HG03097 (cell line): ENCODE data around the gene FBP1.
"Not testable (repeated sequence)": the region's sequence is repeated elsewhere in the genome, so short reads cannot be mapped to it uniquely, and the experiment has no call there.

ENCODE experiments used
- ATAC-seq: cut with Tn5 transposase; IDR thresholded peaks from one replicate; pipeline ENCODE4 v1.9.1; 2021; ENCODE audit not compliant: unreplicated experiment, low FRiP score

FBP1 gene

GRCh38 chr9:94623253-94623652, 16.1 kb downstream of the FBP1 start:
- no peak for ATAC-seq

GRCh38 chr9:94622087-94622800, 17.1 kb downstream of the FBP1 start:
- ATAC-seq, result no peak

DNA sequence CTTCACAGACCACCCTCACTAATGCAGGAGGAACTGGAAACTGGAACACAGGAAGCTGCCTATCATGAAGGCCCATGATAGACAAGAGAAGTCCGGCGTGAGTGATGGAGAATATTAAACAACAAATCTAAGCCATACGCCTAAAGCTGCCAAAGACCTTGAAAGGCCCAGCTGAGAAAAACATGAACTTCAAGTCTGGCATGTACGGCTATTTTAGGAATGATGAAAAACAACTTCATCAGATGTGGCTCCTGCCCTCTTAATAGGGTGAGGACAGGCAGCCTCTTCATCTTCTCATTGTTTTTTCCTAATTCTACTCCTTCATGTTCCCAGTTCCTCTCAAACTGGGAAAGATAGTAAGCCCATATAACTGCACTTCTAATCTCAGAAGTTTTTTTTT, 20.3 kb downstream of the FBP1 start:
- ATAC-seq, result no peak

GRCh38 chr9:94613003-94613402, 26.3 kb downstream of the FBP1 start:
- ATAC-seq, result no peak

GRCh38 chr9:94612071-94612470, 27.2 kb downstream of the FBP1 start:
- no peak for ATAC-seq

- ATAC-seq, result no peak
Measured at GRCh38 chr9:94611638-94612068, 27.7 kb downstream of the FBP1 start.

DNA sequence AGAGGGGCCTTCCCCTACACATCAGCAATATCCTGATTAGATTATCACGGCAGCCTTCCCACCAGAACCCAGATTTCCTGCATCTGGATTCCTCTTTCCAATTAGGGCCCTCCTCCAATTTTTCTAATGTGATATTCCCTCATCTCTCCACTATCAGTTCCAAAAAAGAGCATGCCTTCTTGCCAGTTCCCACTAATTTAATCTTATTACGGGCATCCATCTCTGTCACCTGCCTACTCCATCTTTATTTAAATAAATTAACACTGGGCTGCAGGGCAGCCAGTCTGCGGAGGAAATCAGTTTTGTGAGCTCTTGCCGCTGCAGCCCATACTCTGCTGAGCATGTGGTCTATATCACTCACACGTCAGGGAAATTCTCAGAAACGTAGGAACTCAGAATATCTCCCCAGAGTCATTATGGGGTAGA, 29.1 kb downstream of the FBP1 start:
- ATAC-seq, result no peak

GRCh38 chr9:94607423-94607691, 32.0 kb downstream of the FBP1 start:
- no peak for ATAC-seq

GRCh38 chr9:94606646-94607422, 32.5 kb downstream of the FBP1 start:
- ATAC-seq, result no peak

DNA sequence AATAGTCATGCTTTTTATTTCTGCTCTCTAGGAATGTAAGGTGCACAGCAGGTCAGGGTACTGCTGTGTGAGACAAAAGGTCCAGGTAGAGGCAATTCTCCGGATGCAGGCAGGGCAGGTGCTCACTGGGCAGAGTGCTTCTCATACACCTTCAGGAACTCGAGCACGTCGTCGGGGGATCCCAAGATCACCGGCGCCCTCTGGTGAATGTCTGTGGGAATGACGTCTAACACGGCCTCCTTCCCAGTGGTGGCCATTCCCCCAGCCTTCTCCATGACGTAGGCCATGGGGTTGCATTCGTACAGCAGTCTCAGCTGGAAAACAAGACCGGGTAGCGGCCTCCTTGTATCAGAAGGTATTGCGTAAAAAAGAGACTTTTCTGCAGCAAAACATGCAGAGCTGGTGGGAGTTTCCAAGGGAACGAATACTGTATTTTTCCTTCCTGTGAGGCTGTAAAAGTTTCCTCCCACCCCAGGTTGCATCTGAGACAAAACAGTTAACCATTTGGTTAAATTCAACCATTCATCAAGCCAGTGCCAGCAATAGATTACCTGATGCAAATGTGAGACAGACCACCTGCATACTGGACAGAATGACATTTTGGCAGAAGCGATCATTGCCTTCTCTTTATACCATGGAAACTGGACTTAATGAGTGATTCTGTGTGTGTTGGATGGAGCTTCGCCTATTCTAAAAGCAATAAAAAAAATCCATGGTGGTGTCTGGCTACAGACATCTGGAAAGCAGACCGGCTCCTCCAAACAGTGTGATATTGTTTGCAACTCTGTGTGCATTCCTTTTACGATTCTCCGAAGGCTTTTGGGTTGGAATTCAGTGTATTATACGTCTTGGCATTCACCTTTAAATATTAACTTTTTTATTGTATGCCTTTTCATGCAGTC, 35.8 kb downstream of the FBP1 start:
- no peak for ATAC-seq

DNA sequence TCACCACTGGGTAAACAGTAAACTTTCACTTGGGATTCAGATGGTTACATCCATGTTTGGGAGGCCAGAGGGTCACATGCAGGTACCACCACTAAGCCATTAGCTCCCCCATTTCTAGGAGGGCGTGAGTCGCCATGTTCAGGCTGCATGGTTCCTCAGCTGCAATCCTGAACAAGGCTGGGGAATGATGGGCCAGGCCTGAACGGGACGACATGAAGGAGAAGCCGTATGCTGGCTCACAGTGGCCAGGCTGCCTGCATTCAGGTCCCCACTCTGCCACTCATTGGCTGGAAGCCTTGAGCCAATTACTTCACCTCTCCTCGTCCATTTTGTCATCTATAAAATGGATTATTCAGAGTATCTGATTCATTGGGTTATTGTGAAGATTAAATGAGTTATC, 36.7 kb downstream of the FBP1 start:
- ATAC-seq, result no peak

DNA sequence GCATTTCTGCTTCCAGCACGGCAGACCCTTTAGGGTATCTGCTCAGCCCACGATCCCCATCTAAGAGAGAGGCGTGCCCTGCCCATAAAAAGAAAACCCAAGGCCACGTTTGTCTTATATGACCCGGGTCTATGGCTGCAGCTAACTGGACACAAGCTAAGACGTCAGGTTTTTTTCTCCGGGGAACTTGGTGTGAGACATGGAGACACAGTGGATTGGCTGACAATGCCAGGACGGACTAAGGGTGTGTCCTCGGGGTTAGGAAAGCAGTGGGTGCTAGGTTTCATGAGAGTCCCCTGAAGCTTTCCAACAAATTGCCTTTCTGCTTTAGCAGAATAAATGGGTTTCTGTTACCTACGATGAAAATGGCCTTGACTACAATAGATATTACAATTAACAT, 38.6 kb downstream of the FBP1 start:
- ATAC-seq, result no peak

DNA sequence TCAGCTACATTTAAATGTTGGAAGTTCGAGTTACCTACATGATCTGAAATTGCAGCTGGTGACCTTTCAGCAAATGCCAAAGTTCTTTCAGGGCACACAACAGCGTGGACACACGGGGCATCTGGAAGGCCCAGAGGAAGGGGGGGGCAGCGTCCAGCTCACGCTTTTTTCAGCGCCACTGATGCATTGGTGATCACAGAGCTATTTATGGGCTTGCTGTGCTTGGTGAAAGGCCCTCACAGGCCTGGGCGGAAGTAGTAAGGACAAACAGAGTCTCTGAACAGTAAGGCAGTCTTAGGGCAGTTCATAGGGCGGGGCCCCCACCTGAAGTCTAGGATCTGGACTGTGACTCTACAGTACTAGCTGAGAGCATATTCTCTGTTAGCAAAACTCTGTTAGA, 39.1 kb downstream of the FBP1 start:
- no peak for ATAC-seq

- ATAC-seq, result no peak
Measured at GRCh38 chr9:94599102-94599501, 40.2 kb downstream of the FBP1 start.

DNA sequence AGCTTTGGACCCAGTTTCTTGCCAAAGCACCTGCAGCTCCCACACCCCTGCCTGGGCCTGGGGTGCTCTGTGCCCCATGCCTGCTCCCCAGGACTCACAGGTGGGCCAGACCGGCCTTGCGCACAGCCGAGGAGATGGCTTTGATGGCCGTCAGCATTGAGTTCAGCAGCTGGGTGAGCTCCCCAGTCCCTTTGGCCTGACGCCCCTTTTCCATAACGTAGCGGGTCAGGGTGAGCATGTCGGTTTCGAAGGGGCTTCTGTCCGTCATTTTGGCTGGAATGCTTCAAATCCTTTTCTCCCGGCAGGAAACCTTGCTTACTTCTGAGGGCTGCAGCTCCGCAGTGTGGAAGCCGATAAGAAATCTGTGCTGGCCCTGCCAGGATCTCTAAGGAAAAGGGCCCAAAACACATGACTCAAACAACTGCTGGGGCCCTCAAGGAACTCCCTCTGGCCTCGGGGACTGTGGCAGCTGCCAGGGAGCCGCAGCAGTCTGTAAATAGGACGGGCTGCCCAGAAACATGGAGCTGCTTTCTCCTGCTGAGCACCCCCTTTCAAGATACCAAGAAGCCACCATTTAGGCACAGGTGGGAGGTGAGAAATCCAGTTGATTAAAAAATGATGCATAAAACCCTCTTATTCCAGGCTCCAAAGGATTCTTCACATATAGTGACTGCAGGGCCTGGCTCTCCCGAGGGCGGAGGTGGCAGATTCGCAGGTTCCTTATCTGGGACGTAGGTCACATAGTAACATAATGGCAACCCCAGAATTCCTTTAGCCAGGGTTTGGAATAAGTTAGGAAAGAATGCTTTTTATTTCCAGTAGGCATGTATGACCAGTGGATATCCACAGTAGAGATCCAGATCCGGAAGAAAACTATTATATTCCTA, 45.6 kb downstream of the FBP1 start, which contains the start of gene FBP2:
Gene FBP2 (minus strand): TSS at position 366 of the 887 bp plus-strand sequence. CDS start 98 bp downstream, at position 268.
- ATAC-seq, result no peak

GRCh38 chr9:94592683-94593082, 46.6 kb downstream of the FBP1 start:
- not testable (repeated sequence) for ATAC-seq

GRCh38 chr9:94591876-94592275, 47.4 kb downstream of the FBP1 start:
- ATAC-seq, result no peak

- not testable (repeated sequence) for ATAC-seq
Measured at GRCh38 chr9:94591046-94591545, 48.2 kb downstream of the FBP1 start.

DNA sequence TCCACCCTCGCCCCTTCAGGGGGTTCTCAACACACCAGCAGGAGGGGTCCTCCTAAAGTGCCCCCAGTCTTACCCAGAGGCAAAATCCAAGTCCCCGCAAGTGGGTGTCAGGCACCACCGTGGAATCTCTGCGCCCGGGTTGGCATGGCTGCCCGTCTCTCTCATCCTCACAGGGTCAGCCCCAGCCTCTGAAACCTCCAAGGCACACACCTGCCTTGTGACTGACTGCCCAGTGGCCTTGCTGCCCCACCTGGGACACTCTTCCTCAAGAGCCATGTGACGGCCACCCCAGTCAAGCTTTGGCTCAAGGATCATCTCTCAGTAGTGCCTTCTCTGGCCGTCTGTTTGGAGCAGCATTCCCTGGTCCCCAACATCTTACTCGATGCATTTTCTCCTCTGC, 50.6 kb downstream of the FBP1 start:
- no peak for ATAC-seq

DNA sequence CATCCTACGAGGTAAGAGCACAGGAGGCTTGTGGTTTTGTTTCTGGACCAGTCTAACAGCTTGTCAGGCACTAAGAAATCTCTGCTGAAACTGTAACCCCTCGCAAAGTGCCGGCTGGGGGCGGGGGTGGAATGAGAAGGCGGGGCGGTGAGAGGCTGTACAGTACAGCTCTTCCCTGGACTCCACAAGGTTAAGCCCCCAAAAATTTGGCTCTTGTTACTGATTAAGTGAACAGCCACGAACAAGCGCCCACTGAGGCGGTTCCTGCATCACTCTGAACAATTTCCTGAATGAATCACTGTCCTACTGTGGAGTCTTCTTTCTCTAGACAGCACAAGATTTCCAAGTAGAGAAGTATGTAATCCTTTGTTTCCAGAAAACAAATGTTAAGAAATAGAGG, 52.5 kb downstream of the FBP1 start:
- no peak for ATAC-seq
